ENCODE measurements around the gene ATP10A.

Gene ATP10A

GRCh38 chr15:25716414-25717126, 146.6 kb downstream of the ATP10A start:
- no peak for DNase-seq

- no peak for DNase-seq
These were observed 147.4 kb downstream of the ATP10A start for GRCh38 chr15:25715536-25716413.

GRCh38 chr15:25714538-25714840, 148.6 kb downstream of the ATP10A start:
- DNase-seq: no peak

GRCh38 chr15:25713736-25714537, 149.2 kb downstream of the ATP10A start:
- DNase-seq: no peak

GRCh38 chr15:25712961-25713355, 150.2 kb downstream of the ATP10A start:
- no peak for DNase-seq

GRCh38 chr15:25712192-25712960, 150.8 kb downstream of the ATP10A start:
- DNase-seq: no peak

GRCh38 chr15:25711691-25712090, 151.4 kb downstream of the ATP10A start:
- no peak for DNase-seq

- no peak for DNase-seq
These were observed 152.0 kb downstream of the ATP10A start for GRCh38 chr15:25711164-25711563.

- no peak for DNase-seq
These were observed 152.9 kb downstream of the ATP10A start for GRCh38 chr15:25710184-25710583.

GRCh38 chr15:25709437-25710159, 153.5 kb downstream of the ATP10A start:
- DNase-seq: no peak

GRCh38 chr15:25708391-25708790, 154.7 kb downstream of the ATP10A start:
- DNase-seq: no peak

GRCh38 chr15:25707656-25708365, 155.3 kb downstream of the ATP10A start:
- no peak for DNase-seq

- no peak for DNase-seq
These were observed 156.8 kb downstream of the ATP10A start for GRCh38 chr15:25706176-25706955.

- no peak for DNase-seq
These were observed 157.6 kb downstream of the ATP10A start for GRCh38 chr15:25705433-25706115.

GRCh38 chr15:25703726-25704125, 159.4 kb downstream of the ATP10A start:
- DNase-seq: no peak

- DNase-seq: no peak
These were observed 161.2 kb downstream of the ATP10A start for GRCh38 chr15:25701721-25702465.

GRCh38 chr15:25700916-25701315, 162.2 kb downstream of the ATP10A start:
- DNase-seq: no peak

- no peak for DNase-seq
These were observed 165.5 kb downstream of the ATP10A start for GRCh38 chr15:25697586-25697985.

Measured in NCI-H526 treated with DMSO at 0.1 percent for 48 hours (cell line).